PFSK-1 (cell line): ENCODE results near the gene ATP11B.

Source experiments
- FOXP2 ChIP-seq: optimal IDR thresholded peaks from 2 replicates; pipeline ENCODE3; 2011; ENCODE audit warnings: borderline replicate concordance, control low read depth, inconsistent platforms; ENCODE audit not compliant: insufficient read depth; ENCODE audit errors: extremely low read length, extremely low read depth
- POLR2AphosphoS5 ChIP-seq: IDR thresholded peaks from 2 replicates; pipeline ENCODE4 v1.6.1; 2012; ENCODE audit warnings: low read depth, mild to moderate bottlenecking, control low read depth, low read length, moderate library complexity
- SIN3A ChIP-seq: IDR thresholded peaks from 2 replicates; pipeline ENCODE4 v1.6.1; 2012; ENCODE audit warnings: mild to moderate bottlenecking, low read length, moderate library complexity, borderline replicate concordance; ENCODE audit not compliant: insufficient read depth
- TAF1 ChIP-seq: IDR thresholded peaks from 2 replicates; pipeline ENCODE4 v1.6.1; 2012; ENCODE audit warnings: low read length, control low read depth, borderline replicate concordance; ENCODE audit not compliant: insufficient read depth
- TF ChIP-seq, protein P1 (sequence below), 2 experiments: IDR thresholded peaks; 2 replicates each; pipeline versions ENCODE4 v1.6.1 to v1.8.0; 2011 to 2012; ENCODE audit warnings: low read depth in 2 of 2, low read length in 2 of 2, control low read depth in 1 of 2, inconsistent platforms in 1 of 2, mild to moderate bottlenecking in 1 of 2, moderate library complexity in 1 of 2; ENCODE audit not compliant: insufficient read depth in 1 of 2

DNA sequence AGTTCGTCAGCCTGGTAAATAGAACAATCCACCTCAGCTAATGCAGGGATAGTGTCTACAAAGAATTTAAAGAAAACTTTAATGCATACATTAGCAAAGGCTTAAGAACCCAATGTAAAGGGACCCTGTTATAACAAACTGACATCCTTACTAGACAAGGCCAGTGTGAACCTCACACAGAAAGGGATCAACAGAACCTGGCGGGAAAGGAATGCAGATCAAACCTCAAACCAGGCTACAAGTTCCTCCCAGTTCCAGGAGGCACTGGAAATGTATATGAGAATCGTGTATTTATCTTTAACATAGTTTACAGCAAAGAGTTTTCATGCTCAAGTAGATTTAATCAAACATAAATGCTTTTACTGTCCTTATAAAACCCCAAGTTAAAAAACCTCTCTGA lies 37.6 kb upstream of the ATP11B start:
- TF ChIP-seq POLR2AphosphoS5 (no peak), TAF1 (no peak), SIN3A (no peak), FOXP2 (no peak)
- TF ChIP-seq, protein P1, sequence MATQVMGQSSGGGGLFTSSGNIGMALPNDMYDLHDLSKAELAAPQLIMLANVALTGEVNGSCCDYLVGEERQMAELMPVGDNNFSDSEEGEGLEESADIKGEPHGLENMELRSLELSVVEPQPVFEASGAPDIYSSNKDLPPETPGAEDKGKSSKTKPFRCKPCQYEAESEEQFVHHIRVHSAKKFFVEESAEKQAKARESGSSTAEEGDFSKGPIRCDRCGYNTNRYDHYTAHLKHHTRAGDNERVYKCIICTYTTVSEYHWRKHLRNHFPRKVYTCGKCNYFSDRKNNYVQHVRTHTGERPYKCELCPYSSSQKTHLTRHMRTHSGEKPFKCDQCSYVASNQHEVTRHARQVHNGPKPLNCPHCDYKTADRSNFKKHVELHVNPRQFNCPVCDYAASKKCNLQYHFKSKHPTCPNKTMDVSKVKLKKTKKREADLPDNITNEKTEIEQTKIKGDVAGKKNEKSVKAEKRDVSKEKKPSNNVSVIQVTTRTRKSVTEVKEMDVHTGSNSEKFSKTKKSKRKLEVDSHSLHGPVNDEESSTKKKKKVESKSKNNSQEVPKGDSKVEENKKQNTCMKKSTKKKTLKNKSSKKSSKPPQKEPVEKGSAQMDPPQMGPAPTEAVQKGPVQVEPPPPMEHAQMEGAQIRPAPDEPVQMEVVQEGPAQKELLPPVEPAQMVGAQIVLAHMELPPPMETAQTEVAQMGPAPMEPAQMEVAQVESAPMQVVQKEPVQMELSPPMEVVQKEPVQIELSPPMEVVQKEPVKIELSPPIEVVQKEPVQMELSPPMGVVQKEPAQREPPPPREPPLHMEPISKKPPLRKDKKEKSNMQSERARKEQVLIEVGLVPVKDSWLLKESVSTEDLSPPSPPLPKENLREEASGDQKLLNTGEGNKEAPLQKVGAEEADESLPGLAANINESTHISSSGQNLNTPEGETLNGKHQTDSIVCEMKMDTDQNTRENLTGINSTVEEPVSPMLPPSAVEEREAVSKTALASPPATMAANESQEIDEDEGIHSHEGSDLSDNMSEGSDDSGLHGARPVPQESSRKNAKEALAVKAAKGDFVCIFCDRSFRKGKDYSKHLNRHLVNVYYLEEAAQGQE (IDR thresholded peaks at IDR 0.05; ENCODE audit: insufficient read depth in 1 of 2, low read depth in 2 of 2, low read length in 2 of 2), result no peak
